Measurements from ENCODE around the gene KLHL2.

KLHL2 gene

DNA sequence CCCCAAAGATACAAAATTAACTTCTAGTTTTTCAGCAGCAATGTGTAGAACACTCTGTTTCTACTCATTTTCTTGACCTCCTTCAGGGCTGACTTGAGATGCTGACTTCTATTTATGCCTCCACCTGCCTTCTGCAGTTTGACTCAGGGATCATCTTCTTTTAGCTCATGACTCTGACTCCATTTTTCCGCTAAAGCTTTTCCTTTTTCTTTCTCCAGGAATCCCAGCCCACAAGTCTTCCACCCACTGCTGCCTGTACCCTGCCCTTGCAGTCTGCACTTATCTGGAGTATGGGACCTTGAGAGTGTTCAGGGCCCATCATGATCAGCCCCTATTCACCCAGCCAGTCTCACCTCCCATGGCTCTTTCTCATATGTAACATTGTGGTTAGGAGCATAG lies 14.9 kb upstream of the KLHL2 start:
- Histone ChIP-seq H3K27ac (no peak overlapping the region), H3K9ac (no peak overlapping the region), H3K4me2 (no peak overlapping the region), H3K79me2 (ENCODE audit: insufficient read depth, low read depth) (no peaks in the 10 kb centered on the region), H4K20me1 (ENCODE audit: insufficient read depth) (no peaks in the 10 kb centered on the region), H3K4me1 (ENCODE audit: low read depth, poor library complexity, severe bottlenecking) (no peaks in the 10 kb centered on the region), H3K36me3 (ENCODE audit: insufficient read depth) (no peaks in the 10 kb centered on the region), H2AFZ (ENCODE audit: low read depth) (no peak overlapping the region), H3K27me3 (ENCODE audit: insufficient read depth, low read depth) (no peaks in the 10 kb centered on the region), H3K4me3 (IDR thresholded peaks at IDR 0.05; ENCODE audit: insufficient read depth, low read depth, low read length) (no peak overlapping the region)
- TF ChIP-seq, protein P1, sequence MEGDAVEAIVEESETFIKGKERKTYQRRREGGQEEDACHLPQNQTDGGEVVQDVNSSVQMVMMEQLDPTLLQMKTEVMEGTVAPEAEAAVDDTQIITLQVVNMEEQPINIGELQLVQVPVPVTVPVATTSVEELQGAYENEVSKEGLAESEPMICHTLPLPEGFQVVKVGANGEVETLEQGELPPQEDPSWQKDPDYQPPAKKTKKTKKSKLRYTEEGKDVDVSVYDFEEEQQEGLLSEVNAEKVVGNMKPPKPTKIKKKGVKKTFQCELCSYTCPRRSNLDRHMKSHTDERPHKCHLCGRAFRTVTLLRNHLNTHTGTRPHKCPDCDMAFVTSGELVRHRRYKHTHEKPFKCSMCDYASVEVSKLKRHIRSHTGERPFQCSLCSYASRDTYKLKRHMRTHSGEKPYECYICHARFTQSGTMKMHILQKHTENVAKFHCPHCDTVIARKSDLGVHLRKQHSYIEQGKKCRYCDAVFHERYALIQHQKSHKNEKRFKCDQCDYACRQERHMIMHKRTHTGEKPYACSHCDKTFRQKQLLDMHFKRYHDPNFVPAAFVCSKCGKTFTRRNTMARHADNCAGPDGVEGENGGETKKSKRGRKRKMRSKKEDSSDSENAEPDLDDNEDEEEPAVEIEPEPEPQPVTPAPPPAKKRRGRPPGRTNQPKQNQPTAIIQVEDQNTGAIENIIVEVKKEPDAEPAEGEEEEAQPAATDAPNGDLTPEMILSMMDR (conservative IDR thresholded peaks at IDR 0.05; ENCODE audit: low read depth, low read length), result no peak

DNA sequence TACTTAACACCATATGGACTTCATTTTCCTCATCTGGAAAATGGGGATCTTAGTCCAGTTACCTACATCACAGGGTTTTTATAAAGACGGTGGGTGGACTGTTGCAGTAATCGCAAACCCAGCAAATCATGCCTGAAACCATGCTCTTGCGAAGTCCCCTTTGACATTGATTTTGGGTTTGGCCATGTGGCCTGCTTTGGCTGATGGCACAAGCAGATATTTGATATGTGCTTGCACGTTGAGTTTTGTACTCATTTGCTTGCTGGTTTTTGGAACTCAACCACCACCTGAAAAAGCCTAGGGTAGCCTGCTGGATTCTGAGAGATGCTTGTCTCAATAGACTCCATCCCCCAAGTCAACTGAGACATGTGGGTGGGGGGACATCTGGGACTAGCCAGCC lies 14.4 kb upstream of the KLHL2 start:
- no peaks in the 10 kb centered on the region for H3K79me2 ChIP-seq (ENCODE audit: insufficient read depth, low read depth)
- no peak overlapping the region for H2AFZ ChIP-seq (ENCODE audit: low read depth)
- no peaks in the 10 kb centered on the region for H4K20me1 ChIP-seq (ENCODE audit: insufficient read depth)
- no peak overlapping the region for H3K27ac ChIP-seq
- no peak overlapping the region for H3K9ac ChIP-seq
- no peaks in the 10 kb centered on the region for H3K27me3 ChIP-seq (ENCODE audit: insufficient read depth, low read depth)
- H3K36me3 ChIP-seq (ENCODE audit: insufficient read depth), result no peaks in the 10 kb centered on the region
- no peak overlapping the region for H3K4me2 ChIP-seq
- TF ChIP-seq, protein P1 (conservative IDR thresholded peaks at IDR 0.05; ENCODE audit: low read depth, low read length), result no peak
- no peak overlapping the region for H3K4me3 ChIP-seq (IDR thresholded peaks at IDR 0.05; ENCODE audit: insufficient read depth, low read depth, low read length)
- H3K4me1 ChIP-seq (ENCODE audit: low read depth, poor library complexity, severe bottlenecking), result no peaks in the 10 kb centered on the region

DNA sequence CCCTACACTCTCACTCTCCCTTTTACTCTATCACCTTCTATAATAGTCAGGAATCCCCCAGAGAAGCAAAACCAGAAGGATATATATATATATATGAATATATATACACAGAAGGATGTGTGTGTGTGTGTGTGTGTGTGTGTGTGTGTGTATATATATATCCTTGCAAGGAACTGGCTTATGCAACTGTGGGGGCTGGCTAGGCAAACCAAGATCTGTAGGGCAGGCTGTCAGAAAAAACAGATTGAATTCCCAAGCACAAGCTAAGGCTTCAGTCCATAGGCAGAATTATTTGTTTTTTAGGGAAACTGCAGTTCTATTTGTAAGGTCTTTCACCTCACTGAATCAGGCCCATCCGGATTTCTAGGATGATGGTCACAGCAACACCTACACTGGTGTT lies 13.0 kb upstream of the KLHL2 start:
- H3K36me3 ChIP-seq (ENCODE audit: insufficient read depth), result no peaks in the 10 kb centered on the region
- no peak overlapping the region for H2AFZ ChIP-seq (ENCODE audit: low read depth)
- H4K20me1 ChIP-seq (ENCODE audit: insufficient read depth), result no peaks in the 10 kb centered on the region
- TF ChIP-seq, protein P1 (conservative IDR thresholded peaks at IDR 0.05; ENCODE audit: low read depth, low read length), result no peak
- H3K79me2 ChIP-seq (ENCODE audit: insufficient read depth, low read depth), result no peaks in the 10 kb centered on the region
- peaks cover 12% of the 10 kb centered on the region for H3K4me1 ChIP-seq (ENCODE audit: low read depth, poor library complexity, severe bottlenecking)
- H3K27ac ChIP-seq, result no peak overlapping the region
- H3K4me3 ChIP-seq (IDR thresholded peaks at IDR 0.05; ENCODE audit: insufficient read depth, low read depth, low read length), result no peak overlapping the region
- H3K4me2 ChIP-seq, result no peak overlapping the region
- H3K27me3 ChIP-seq (ENCODE audit: insufficient read depth, low read depth), result no peaks in the 10 kb centered on the region
- H3K9ac ChIP-seq, result no peak overlapping the region

DNA sequence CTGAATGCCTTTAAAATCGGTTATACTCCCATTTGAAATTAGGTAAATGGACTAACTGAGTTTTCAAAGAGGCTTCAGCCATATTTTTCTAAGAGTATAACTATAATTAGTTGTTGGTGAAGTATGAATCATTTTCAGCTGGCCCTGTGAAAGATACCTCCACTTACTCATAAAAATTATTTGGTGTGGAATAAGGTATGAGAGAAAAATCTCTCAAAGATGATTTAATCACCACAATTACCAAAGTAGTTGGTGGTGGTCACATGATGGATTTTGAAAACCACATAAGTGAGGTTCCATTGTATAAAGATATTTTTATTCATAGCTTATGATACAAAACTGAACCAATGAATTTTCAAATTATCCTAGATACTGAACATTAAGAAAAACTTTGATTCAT lies 9.0 kb upstream of the KLHL2 start:
- TF ChIP-seq, protein P1 (conservative IDR thresholded peaks at IDR 0.05; ENCODE audit: low read depth, low read length), result no peak
- Histone ChIP-seq H3K9ac (no peak overlapping the region), H4K20me1 (ENCODE audit: insufficient read depth) (no peaks in the 10 kb centered on the region), H3K36me3 (ENCODE audit: insufficient read depth) (no peaks in the 10 kb centered on the region), H3K27ac (no peak overlapping the region), H3K4me2 (no peak overlapping the region), H3K27me3 (ENCODE audit: insufficient read depth, low read depth) (no peaks in the 10 kb centered on the region), H3K79me2 (ENCODE audit: insufficient read depth, low read depth) (no peaks in the 10 kb centered on the region), H3K4me3 (IDR thresholded peaks at IDR 0.05; ENCODE audit: insufficient read depth, low read depth, low read length) (no peak overlapping the region), H2AFZ (ENCODE audit: low read depth) (no peak overlapping the region), H3K4me1 (ENCODE audit: low read depth, poor library complexity, severe bottlenecking) (peaks cover 20% of the 10 kb centered on the region)
